CD14-positive monocyte (primary cell): ENCODE data around the gene OPA1. TPM values are rescaled to one million over a fixed set of nuclear protein-coding genes. Genes with fewer than 3 reads are reported as not detected.

Experiments used
- DNase-seq, 3 donors: peaks; one replicate each; pipeline ENCODE4 v3.0.0-alpha.2; 2011 to 2022
- H2AFZ ChIP-seq: 2 replicates; pipeline ENCODE4 v1.6.0; 2012; ENCODE audit warnings: mild to moderate bottlenecking, low read depth, low read length, inconsistent platforms; ENCODE audit not compliant: insufficient read depth, poor library complexity, severe bottlenecking
- H3K27ac ChIP-seq, 2 donors: 1 replicate in 1 of 2; 2 replicates in 1 of 2; pipeline ENCODE4 v1.5.1; 2012 to 2013; ENCODE audit warnings: low read length in 2 of 2, control low read depth in 1 of 2, inconsistent platforms in 1 of 2, low read depth in 1 of 2, mild to moderate bottlenecking in 1 of 2
- H3K27me3 ChIP-seq, 2 donors: one replicate each; pipeline versions ENCODE4 v1.6.0 to v1.6.1; 2011 to 2013; ENCODE audit warnings: low read length in 2 of 2; ENCODE audit not compliant: control insufficient read depth in 2 of 2, insufficient read depth in 2 of 2
- H3K36me3 ChIP-seq, 2 donors: replicated peaks in 1 of 2; 1 replicate in 1 of 2; 2 replicates in 1 of 2; pipeline versions ENCODE4 v1.5.1 to v1.6.1; 2012 to 2013; ENCODE audit warnings: low read length in 2 of 2, control low read depth in 1 of 2, inconsistent platforms in 1 of 2, mild to moderate bottlenecking in 1 of 2; ENCODE audit not compliant: insufficient read depth in 2 of 2, control insufficient read depth in 1 of 2
- H3K4me1 ChIP-seq, 2 donors: 1 replicate in 1 of 2; 2 replicates in 1 of 2; pipeline versions ENCODE4 v1.5.1 to v1.6.1; 2012 to 2013; ENCODE audit warnings: low read length in 2 of 2, control low read depth in 1 of 2, inconsistent platforms in 1 of 2, mild to moderate bottlenecking in 1 of 2, moderate library complexity in 1 of 2; ENCODE audit not compliant: insufficient read depth in 2 of 2, control insufficient read depth in 1 of 2
- H3K4me2 ChIP-seq: replicated peaks from 2 replicates; pipeline ENCODE3; 2012; ENCODE audit warnings: low read length, moderate library complexity, mild to moderate bottlenecking; ENCODE audit not compliant: poor library complexity, severe bottlenecking; ENCODE audit errors: extremely low read depth
- H3K4me3 ChIP-seq, 3 experiments: fragments of 200-600 bp in 1 of 3; sonication (generic) in 1 of 3; replicated peaks in 1 of 3; 1 replicate in 2 of 3; 2 replicates in 1 of 3; pipeline ENCODE4 v1.5.1; 2011 to 2013; ENCODE audit warnings: low read length in 3 of 3, mild to moderate bottlenecking in 3 of 3, control low read depth in 2 of 3, low read depth in 2 of 3, inconsistent platforms in 1 of 3, moderate library complexity in 1 of 3
- H3K79me2 ChIP-seq: 2 replicates; pipeline ENCODE4 v1.6.0; 2012; ENCODE audit warnings: mild to moderate bottlenecking, control low read depth, inconsistent platforms, low read length, moderate library complexity; ENCODE audit not compliant: insufficient read depth
- H3K9ac ChIP-seq: 2 replicates; pipeline ENCODE4 v1.6.0; 2017; ENCODE audit warnings: low read length, mild to moderate bottlenecking; ENCODE audit not compliant: insufficient read depth, poor library complexity, severe bottlenecking
- H3K9me3 ChIP-seq, 2 donors: replicated peaks in 1 of 2; 1 replicate in 1 of 2; 2 replicates in 1 of 2; pipeline versions ENCODE4 v1.5.1 to v1.6.1; 2012 to 2013; ENCODE audit warnings: low read length in 2 of 2, control low read depth in 1 of 2; ENCODE audit not compliant: control insufficient read depth in 1 of 2, insufficient read depth in 1 of 2
- H4K20me1 ChIP-seq: 2 replicates; pipeline ENCODE4 v1.6.0; 2012; ENCODE audit warnings: mild to moderate bottlenecking, low read length, control low read depth, moderate library complexity; ENCODE audit not compliant: insufficient read depth
- H3K27ac Mint-ChIP-seq, 7 donors: one replicate each; pipeline ENCODE4 v1.8.0; 2020; ENCODE audit warnings: mild to moderate bottlenecking in 7 of 7, mixed read lengths in 7 of 7, moderate library complexity in 6 of 7, inconsistent platforms in 2 of 7
- H3K27me3 Mint-ChIP-seq, 3 donors: one replicate each; pipeline ENCODE4 v1.8.0; 2021 to 2022; ENCODE audit warnings: low read depth in 3 of 3, mild to moderate bottlenecking in 3 of 3, mixed read lengths in 3 of 3, moderate library complexity in 3 of 3, inconsistent platforms in 1 of 3
- H3K36me3 Mint-ChIP-seq, 2 donors: one replicate each; pipeline ENCODE4 v1.8.0; 2020; ENCODE audit warnings: mixed read lengths in 2 of 2, inconsistent platforms in 1 of 2, mild to moderate bottlenecking in 1 of 2
- H3K4me1 Mint-ChIP-seq: one replicate; pipeline ENCODE4 v1.8.0; 2020; ENCODE audit warnings: mild to moderate bottlenecking, mixed read lengths
- H3K4me3 Mint-ChIP-seq, 2 donors: one replicate each; pipeline ENCODE4 v1.8.0; 2020; ENCODE audit warnings: mild to moderate bottlenecking in 2 of 2, mixed read lengths in 2 of 2, moderate library complexity in 1 of 2
- H3K9me3 Mint-ChIP-seq, 7 donors: one replicate each; pipeline ENCODE4 v1.8.0; 2020 to 2022; ENCODE audit warnings: mixed read lengths in 7 of 7, mild to moderate bottlenecking in 6 of 7, moderate library complexity in 6 of 7, inconsistent platforms in 2 of 7
- WGBS: methylation state at CpG from one replicate; pipeline ENCODE4 v1.1.5; 2013; ENCODE audit warnings: missing lambda C conversion rate; ENCODE audit not compliant: insufficient coverage; 5-methylcytosine and 5-hydroxymethylcytosine counted together
- intact Hi-C, 2 donors: fragments of 100-400 bp; cut with micrococcal nuclease; formaldehyde crosslinking; loops; one replicate each; pipeline versions ENCODE4 v1.15.0 to v1.15.1; 2023
- polyA plus RNA-seq, 3 donors: library from polyadenylated mRNA; depleted of rRNA in 1 of 3; unstranded in 2 of 3; stranded (reverse) in 1 of 3; fragments of 300-500 nt in 2 of 3; fragments of >200 nt in 1 of 3; fragmentation: Illumina TruSeq in 2 of 3; gene quantifications; 1 replicate in 2 of 3; 2 replicates in 1 of 3; pipeline ENCODE4 v1.2.3, GENCODE V29; 2012 to 2021
- TF ChIP-seq, protein P1 (sequence below): fragments of 200-600 bp; IDR thresholded peaks from one replicate; pipeline ENCODE4 v1.8.0; 2022; ENCODE audit warnings: antibody characterized with exemption, mild to moderate bottlenecking

OPA1 gene
- polyA plus RNA-seq, 3 donors, result 15.4 to 26.5 (median 18.1) TPM

DNA sequence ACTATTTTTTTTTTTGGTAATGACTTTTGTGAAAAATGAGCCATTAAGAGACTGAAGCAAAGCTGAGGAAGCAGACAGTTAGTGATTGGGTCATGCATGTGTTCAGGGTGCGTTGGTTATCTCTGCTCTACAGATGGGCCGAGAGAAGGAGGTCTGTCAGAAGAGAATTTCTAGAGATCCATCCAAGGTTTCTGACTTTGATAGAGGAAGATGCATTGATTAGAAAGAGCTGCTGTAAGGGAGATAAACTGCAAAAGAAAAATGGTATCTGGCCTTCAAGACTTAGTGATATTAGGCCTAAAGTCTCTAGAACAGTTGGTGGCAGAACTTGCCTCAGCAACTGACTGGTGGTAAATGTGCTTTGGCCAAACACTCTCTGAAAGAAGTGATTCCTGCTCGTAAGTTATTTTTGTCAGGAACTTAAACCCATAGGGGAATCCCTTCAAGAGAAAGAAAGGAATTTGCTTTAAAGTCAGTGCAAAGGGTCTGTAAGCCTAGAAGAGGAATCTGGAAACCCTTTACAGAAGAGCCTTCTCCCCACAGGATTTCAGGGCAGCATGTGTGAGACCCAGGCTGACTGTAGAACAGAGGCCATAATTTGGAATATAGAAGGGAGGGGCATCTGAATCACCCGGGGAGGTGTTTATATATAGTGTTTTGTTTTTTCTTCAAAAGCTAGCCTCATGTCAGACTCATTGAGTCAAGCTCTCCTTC, 67.8 kb downstream of the OPA1 start:
- DNase-seq, result no peak
- no peak overlapping the region for H3K4me3 Mint-ChIP-seq
- no peak overlapping the region for H2AFZ ChIP-seq
- no peaks in the 10 kb centered on the region for H3K27me3 ChIP-seq
- no peak overlapping the region for H3K4me3 ChIP-seq
- no peaks in the 10 kb centered on the region for H4K20me1 ChIP-seq
- H3K4me1 Mint-ChIP-seq, result no peaks in the 10 kb centered on the region
- peak overlapping the region in 2 of 7 donors; percentile 1 to 44 for H3K27ac Mint-ChIP-seq
- TF ChIP-seq, protein P1, sequence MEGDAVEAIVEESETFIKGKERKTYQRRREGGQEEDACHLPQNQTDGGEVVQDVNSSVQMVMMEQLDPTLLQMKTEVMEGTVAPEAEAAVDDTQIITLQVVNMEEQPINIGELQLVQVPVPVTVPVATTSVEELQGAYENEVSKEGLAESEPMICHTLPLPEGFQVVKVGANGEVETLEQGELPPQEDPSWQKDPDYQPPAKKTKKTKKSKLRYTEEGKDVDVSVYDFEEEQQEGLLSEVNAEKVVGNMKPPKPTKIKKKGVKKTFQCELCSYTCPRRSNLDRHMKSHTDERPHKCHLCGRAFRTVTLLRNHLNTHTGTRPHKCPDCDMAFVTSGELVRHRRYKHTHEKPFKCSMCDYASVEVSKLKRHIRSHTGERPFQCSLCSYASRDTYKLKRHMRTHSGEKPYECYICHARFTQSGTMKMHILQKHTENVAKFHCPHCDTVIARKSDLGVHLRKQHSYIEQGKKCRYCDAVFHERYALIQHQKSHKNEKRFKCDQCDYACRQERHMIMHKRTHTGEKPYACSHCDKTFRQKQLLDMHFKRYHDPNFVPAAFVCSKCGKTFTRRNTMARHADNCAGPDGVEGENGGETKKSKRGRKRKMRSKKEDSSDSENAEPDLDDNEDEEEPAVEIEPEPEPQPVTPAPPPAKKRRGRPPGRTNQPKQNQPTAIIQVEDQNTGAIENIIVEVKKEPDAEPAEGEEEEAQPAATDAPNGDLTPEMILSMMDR, result no peak
- H3K36me3 Mint-ChIP-seq, result peaks cover 75 to 86% of the 10 kb centered on the region in 2 donors
- 96% methylated on average over 3 of the region's 4 CpGs for whole genome bisulfite sequencing
- H3K4me1 ChIP-seq, result no peaks in the 10 kb centered on the region
- H3K79me2 ChIP-seq, result no peaks in the 10 kb centered on the region
- H3K4me2 ChIP-seq, result no peak overlapping the region
- no peak overlapping the region for H3K27ac ChIP-seq
- H3K9ac ChIP-seq, result no peak overlapping the region
- intact Hi-C loops, result loop anchor here in 1 of 2 donors (10.0 kb wide), 1 partner anchor 654 kb away; no protein-coding TSS in a partner anchor
- no peaks in the 10 kb centered on the region for H3K9me3 ChIP-seq
- no peaks in the 10 kb centered on the region for H3K27me3 Mint-ChIP-seq
- no peaks in the 10 kb centered on the region for H3K9me3 Mint-ChIP-seq
- H3K36me3 ChIP-seq, result peaks cover 73 to 95% of the 10 kb centered on the region in 2 donors

DNA sequence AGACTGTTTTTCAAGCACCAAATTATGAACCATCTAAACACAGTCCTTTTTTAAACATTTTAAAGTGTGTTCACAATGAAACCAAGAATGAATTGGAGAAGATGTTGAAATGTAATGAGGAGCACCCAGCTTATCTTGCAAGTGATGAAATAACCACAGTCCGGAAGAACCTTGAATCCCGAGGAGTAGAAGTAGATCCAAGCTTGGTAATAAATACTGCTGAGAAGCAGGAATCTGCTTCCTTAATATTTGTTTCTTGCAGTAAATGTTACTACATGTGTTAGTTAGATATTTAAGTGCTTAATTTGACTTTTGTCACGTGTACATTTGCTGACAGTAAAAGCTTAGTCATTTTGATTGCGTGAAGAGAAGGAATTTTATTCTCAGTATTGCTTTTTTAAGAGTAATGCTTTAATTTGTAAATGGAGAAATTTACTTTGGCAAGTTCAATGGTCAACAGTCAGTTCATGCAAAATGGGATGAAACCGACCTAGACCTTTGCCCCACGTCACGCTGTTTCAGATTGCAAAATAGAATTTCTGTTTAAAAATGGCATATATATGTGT, 69.8 kb downstream of the OPA1 start:
- no peak overlapping the region for H3K9ac ChIP-seq
- no peaks in the 10 kb centered on the region for H3K27me3 Mint-ChIP-seq

More for the DNA sequence above, 69.8 kb downstream of the OPA1 start:
- Mint-ChIP-seq H3K36me3 (peaks cover 66 to 76% of the 10 kb centered on the region in 2 donors), H3K4me3 (no peak overlapping the region), H3K27ac (no peak overlapping the region), H3K9me3 (no peaks in the 10 kb centered on the region), H3K4me1 (no peaks in the 10 kb centered on the region)
- no peak overlapping the region for H2AFZ ChIP-seq
- no peaks in the 10 kb centered on the region for H3K79me2 ChIP-seq
- 90% methylated on average over 3 of the region's 7 CpGs for WGBS
- H3K9me3 ChIP-seq, result no peaks in the 10 kb centered on the region
- no peaks in the 10 kb centered on the region for H3K4me1 ChIP-seq
- DNase-seq, result no peak
- TF ChIP-seq, protein P1, result no peak
- no peaks in the 10 kb centered on the region for H3K27me3 ChIP-seq
- H3K4me2 ChIP-seq, result no peak overlapping the region
- no peaks in the 10 kb centered on the region for H4K20me1 ChIP-seq
- no peak overlapping the region for H3K27ac ChIP-seq
- H3K4me3 ChIP-seq, result no peak overlapping the region
- peaks cover 72 to 95% of the 10 kb centered on the region in 2 donors for H3K36me3 ChIP-seq
- intact Hi-C loops, result loop anchor here in 1 of 2 donors (10.0 kb wide), 1 partner anchor 652 kb away; no protein-coding TSS in a partner anchor
